ENCODE measurements around the gene TBC1D22B. TPM values are rescaled to one million over a fixed set of nuclear protein-coding genes. Genes with fewer than 3 reads are reported as not detected.
A peak's percentile ranks its signal among the peaks of the same experiment; 100 is the strongest.

The TBC1D22B gene
- total RNA-seq, 1 experiment from 2014 or later = 11.8 TPM

DNA sequence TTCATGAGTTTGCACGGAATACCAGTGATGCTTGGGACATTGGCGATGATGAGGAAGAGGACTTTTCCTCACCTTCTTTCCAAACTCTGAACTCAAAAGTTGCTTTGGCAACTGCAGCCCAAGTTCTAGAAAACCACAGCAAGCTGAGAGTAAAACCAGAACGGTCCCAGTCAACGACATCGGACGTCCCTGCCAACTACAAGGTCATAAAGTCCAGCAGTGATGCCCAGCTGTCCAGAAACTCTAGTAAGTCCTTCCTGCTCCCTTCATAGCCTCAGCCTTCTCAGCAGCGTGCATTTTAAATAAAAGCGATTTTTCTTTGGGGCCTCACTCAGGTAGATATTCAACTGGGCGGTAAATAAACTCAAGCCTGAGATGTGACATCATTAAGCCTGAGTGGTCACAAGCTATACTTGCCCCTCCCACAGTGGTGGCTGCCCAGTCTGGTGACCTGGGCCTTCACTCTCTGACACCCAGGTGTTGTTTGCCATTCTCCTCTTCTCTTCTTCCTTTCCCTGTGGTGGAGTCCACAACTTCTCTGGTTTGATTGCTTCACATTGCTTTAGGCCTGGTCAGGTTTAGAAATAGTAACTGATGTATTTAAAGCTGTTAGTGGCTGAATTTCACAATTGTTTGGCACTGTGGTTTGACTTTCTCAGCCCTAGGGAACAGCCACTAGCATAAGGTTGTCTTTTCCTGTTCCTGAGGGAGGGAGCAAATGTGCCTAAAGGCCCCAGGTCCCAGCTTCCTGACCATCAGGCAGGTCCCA, 22.0 kb downstream of the TBC1D22B start:
- Mint-ChIP-seq H3K4me1 (ENCODE audit: low read depth, unreplicated experiment) (no peaks in the 10 kb centered on the region), H3K27ac (ENCODE audit: unreplicated experiment) (no peak overlapping the region), H3K9me3 (ENCODE audit: unreplicated experiment) (no peaks in the 10 kb centered on the region), H3K36me3 (ENCODE audit: insufficient read depth, unreplicated experiment) (peaks cover 1% of the 10 kb centered on the region), H3K27me3 (ENCODE audit: insufficient read depth, unreplicated experiment) (no peaks in the 10 kb centered on the region), H3K4me3 (ENCODE audit: unreplicated experiment) (no peak overlapping the region)
- BruUV-seq (replicated peaks) = no TSS peak
- H3K4me1 ChIP-seq = no peaks in the 10 kb centered on the region
- POLR2A ChIA-PET = no interaction called here
- TF ChIP-seq, protein P1, sequence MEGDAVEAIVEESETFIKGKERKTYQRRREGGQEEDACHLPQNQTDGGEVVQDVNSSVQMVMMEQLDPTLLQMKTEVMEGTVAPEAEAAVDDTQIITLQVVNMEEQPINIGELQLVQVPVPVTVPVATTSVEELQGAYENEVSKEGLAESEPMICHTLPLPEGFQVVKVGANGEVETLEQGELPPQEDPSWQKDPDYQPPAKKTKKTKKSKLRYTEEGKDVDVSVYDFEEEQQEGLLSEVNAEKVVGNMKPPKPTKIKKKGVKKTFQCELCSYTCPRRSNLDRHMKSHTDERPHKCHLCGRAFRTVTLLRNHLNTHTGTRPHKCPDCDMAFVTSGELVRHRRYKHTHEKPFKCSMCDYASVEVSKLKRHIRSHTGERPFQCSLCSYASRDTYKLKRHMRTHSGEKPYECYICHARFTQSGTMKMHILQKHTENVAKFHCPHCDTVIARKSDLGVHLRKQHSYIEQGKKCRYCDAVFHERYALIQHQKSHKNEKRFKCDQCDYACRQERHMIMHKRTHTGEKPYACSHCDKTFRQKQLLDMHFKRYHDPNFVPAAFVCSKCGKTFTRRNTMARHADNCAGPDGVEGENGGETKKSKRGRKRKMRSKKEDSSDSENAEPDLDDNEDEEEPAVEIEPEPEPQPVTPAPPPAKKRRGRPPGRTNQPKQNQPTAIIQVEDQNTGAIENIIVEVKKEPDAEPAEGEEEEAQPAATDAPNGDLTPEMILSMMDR (IDR thresholded peaks at IDR 0.05; ENCODE audit: insufficient read depth in 1 of 2, low read depth in 1 of 2, low read length in 1 of 2, severe bottlenecking in 1 of 2, unreplicated experiment in 1 of 2) = no peak
- CTCF ChIA-PET = no interaction called here
- no peak for DNase-seq
- no peaks in the 10 kb centered on the region for H3K27me3 ChIP-seq (replicated peaks; ENCODE audit: control insufficient read depth, insufficient read depth, low read length)
- H3K9me3 ChIP-seq = no peaks in the 10 kb centered on the region
- peaks cover 3% of the 10 kb centered on the region; the same call in 1 of the 2 replicates for H3K36me3 ChIP-seq (ENCODE audit: control insufficient read depth, insufficient read depth, low read length)
- intact Hi-C loops (cut with micrococcal nuclease; ENCODE audit: unreplicated experiment) = no loop called here
- no peak overlapping the region for H3K4me3 ChIP-seq (ENCODE audit: low read depth, low read length)

DNA sequence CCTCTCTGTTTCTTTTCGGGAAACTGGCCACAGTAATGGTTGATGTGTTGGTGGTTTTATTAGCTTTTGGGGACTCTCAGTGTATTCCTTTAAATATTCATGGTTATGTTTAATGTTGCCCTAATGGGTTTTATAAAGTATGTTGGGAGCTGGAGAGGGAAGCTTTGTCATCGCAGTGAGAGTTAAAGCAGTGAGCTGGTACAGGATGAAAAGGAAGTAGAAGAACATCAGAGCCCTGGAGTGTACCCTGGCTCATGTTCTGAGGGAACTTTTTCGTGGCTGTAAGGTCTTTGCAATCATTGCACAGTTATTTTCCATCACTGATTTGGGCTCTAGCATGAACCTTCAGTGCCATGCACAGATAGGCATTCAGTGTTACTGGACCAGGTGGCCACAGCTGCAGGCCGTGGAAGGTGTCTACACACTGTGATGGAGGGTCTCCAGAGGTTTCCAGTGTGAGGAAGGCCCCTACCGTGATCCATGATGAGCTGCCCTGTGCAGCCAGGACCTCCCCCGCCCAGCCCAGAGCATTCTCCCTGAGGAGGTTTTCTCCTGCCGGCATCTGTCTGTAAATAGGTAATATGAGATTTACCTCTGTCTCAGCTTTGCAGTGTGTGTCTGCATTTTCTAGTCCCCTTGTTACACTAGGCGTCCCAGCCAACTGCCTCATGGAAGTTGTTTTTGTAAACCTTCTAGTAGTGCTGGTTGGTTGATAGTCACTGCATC, 22.8 kb downstream of the TBC1D22B start:
- H3K9me3 ChIP-seq = no peaks in the 10 kb centered on the region
- CTCF ChIA-PET = no interaction called here
- Mint-ChIP-seq H3K9me3 (ENCODE audit: unreplicated experiment) (no peaks in the 10 kb centered on the region), H3K27me3 (ENCODE audit: insufficient read depth, unreplicated experiment) (no peaks in the 10 kb centered on the region), H3K4me1 (ENCODE audit: low read depth, unreplicated experiment) (no peaks in the 10 kb centered on the region), H3K27ac (ENCODE audit: unreplicated experiment) (no peak overlapping the region), H3K36me3 (ENCODE audit: insufficient read depth, unreplicated experiment) (peaks cover 6% of the 10 kb centered on the region), H3K4me3 (ENCODE audit: unreplicated experiment) (no peak overlapping the region)
- H3K4me3 ChIP-seq (ENCODE audit: low read depth, low read length) = no peak overlapping the region
- no peak for DNase-seq
- H3K27me3 ChIP-seq (replicated peaks; ENCODE audit: control insufficient read depth, insufficient read depth, low read length) = no peaks in the 10 kb centered on the region
- POLR2A ChIA-PET = no interaction called here
- BruUV-seq (replicated peaks) = no TSS peak
- TF ChIP-seq, protein P1 (IDR thresholded peaks at IDR 0.05; ENCODE audit: insufficient read depth in 1 of 2, low read depth in 1 of 2, low read length in 1 of 2, severe bottlenecking in 1 of 2, unreplicated experiment in 1 of 2) = no peak
- H3K36me3 ChIP-seq (ENCODE audit: control insufficient read depth, insufficient read depth, low read length) = peaks cover 5% of the 10 kb centered on the region
- intact Hi-C loops (cut with micrococcal nuclease; ENCODE audit: unreplicated experiment) = no loop called here
- H3K4me1 ChIP-seq = no peaks in the 10 kb centered on the region

DNA sequence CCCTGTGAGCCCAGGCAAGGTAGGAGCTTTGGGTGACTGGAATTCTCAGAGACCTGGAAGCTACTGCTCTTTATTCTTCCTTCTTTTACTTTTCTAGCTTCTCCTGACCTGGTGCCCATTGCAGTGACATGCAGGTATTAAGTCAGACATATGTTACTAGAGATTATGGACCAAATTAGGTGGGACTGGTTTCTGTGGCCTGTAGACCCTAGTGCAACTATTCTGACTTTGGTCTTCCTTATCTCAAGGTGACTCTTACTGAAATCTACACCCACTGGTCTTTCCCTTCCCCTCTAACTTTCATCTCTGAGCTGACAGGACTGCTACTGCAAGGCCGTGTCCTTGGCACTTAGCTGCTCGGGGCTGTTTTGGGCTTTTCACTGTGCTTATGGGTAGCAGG, 24.8 kb downstream of the TBC1D22B start:
- Histone ChIP-seq H3K4me1 (no peaks in the 10 kb centered on the region), H3K36me3 (ENCODE audit: control insufficient read depth, insufficient read depth, low read length) (peaks cover 5% of the 10 kb centered on the region), H3K4me3 (ENCODE audit: low read depth, low read length) (no peak overlapping the region), H3K9me3 (no peaks in the 10 kb centered on the region), H3K27me3 (replicated peaks; ENCODE audit: control insufficient read depth, insufficient read depth, low read length) (no peaks in the 10 kb centered on the region)
- DNase-seq = no peak
- POLR2A ChIA-PET = no interaction called here
- Mint-ChIP-seq H3K36me3 (ENCODE audit: insufficient read depth, unreplicated experiment) (peaks cover 26% of the 10 kb centered on the region), H3K4me1 (ENCODE audit: low read depth, unreplicated experiment) (no peaks in the 10 kb centered on the region), H3K27ac (ENCODE audit: unreplicated experiment) (peak overlapping the region; percentile 7), H3K4me3 (ENCODE audit: unreplicated experiment) (no peak overlapping the region), H3K9me3 (ENCODE audit: unreplicated experiment) (no peaks in the 10 kb centered on the region), H3K27me3 (ENCODE audit: insufficient read depth, unreplicated experiment) (no peaks in the 10 kb centered on the region)
- intact Hi-C loops (cut with micrococcal nuclease; ENCODE audit: unreplicated experiment) = no loop called here
- BruUV-seq (replicated peaks) = no TSS peak
- TF ChIP-seq, protein P1 (IDR thresholded peaks at IDR 0.05; ENCODE audit: insufficient read depth in 1 of 2, low read depth in 1 of 2, low read length in 1 of 2, severe bottlenecking in 1 of 2, unreplicated experiment in 1 of 2) = no peak
- CTCF ChIA-PET = no interaction called here

Measured in Caco-2 (cell line).